ENCODE data around the gene OR6B2. TPM values are rescaled to one million over a fixed set of nuclear protein-coding genes. Genes with fewer than 3 reads are reported as not detected.

The OR6B2 gene
- total and polyA plus RNA-seq, 4 donors: not detected

DNA sequence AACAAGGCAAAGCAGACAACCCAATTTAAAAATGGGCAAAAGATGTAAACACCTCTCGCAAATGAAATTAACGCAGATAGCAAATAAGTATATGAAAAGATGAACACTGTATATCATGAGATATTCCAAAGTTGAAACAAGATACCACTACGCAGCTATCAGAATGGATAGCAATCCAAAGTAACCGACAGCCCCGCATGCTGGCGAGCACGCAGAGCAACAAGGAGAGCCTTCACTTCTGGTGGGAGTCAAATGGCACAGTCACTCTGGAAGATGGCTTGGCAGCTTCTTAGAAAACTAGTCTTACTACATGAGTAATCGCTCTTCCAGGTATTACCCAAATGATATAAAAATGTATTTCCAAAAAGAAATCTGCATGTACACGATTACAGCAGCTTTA, 6.4 kb downstream of the OR6B2 start:
- no peak for DNase-seq
- no peaks in the 10 kb centered on the region for H3K9me3 ChIP-seq (ENCODE audit: control insufficient read depth in 4 of 4, insufficient read depth in 3 of 4, low read length in 3 of 4)
- H3K4me1 ChIP-seq (ENCODE audit: control insufficient read depth in 5 of 5, insufficient read depth in 5 of 5, low read length in 5 of 5): peaks cover 0 to 12% (median 2%) of the 10 kb centered on the region in 5 donors
- no peak overlapping the region for H3K9ac ChIP-seq (ENCODE audit: insufficient read depth in 1 of 2, low read length in 2 of 2)
- no peak overlapping the region for H3K27ac ChIP-seq (ENCODE audit: low read depth in 1 of 2, low read length in 1 of 2)
- TF ChIP-seq, protein P1, sequence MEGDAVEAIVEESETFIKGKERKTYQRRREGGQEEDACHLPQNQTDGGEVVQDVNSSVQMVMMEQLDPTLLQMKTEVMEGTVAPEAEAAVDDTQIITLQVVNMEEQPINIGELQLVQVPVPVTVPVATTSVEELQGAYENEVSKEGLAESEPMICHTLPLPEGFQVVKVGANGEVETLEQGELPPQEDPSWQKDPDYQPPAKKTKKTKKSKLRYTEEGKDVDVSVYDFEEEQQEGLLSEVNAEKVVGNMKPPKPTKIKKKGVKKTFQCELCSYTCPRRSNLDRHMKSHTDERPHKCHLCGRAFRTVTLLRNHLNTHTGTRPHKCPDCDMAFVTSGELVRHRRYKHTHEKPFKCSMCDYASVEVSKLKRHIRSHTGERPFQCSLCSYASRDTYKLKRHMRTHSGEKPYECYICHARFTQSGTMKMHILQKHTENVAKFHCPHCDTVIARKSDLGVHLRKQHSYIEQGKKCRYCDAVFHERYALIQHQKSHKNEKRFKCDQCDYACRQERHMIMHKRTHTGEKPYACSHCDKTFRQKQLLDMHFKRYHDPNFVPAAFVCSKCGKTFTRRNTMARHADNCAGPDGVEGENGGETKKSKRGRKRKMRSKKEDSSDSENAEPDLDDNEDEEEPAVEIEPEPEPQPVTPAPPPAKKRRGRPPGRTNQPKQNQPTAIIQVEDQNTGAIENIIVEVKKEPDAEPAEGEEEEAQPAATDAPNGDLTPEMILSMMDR (IDR thresholded peaks at IDR 0.05; ENCODE audit: control extremely low read depth, extremely low read depth): no peak
- no peaks in the 10 kb centered on the region for H3K27me3 ChIP-seq (ENCODE audit: control insufficient read depth in 3 of 3, insufficient read depth in 3 of 3, low read length in 2 of 3)
- ATAC-seq (ENCODE audit: insufficient read depth, low FRiP score): no peak
- 77 to 79% methylated on average over 9 of the region's 9 CpGs for WGBS, 2 donors
- no peak overlapping the region for H3K4me3 ChIP-seq
- H3K36me3 ChIP-seq (ENCODE audit: control insufficient read depth in 4 of 4, insufficient read depth in 4 of 4, low read length in 4 of 4): peaks cover 4 to 20% (median 16%) of the 10 kb centered on the region in 4 donors

DNA sequence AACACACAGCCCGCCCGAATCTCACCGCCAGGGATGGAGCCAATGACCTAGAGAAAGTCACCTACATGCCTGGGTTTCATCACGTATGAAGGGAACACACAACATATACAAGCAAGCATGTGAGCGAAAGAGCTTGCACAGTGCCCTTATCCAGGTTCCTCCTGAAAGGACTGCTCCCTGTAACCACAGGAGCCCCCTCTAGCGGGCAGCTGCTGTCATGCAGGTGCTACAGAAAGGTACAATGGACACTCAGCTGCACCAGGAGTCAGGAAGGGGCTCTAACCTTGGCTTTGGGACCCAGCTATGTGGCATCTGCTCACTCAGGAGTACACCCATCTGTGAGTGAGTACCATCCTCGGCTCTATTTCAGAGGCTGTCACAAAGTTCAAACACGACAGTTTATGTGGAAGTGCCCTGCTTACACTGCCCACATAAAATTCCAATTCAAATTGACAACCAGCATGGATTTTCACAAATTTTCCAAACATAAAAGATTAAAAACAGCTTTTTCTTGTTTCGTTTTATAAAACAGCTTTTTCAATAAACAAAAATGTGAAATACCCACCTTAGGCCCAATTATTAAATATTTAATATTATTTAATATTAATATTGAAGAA, 8.6 kb downstream of the OR6B2 start:
- Histone ChIP-seq H3K36me3 (ENCODE audit: control insufficient read depth in 4 of 4, insufficient read depth in 4 of 4, low read length in 4 of 4) (peaks cover 7 to 37% (median 34%) of the 10 kb centered on the region in 4 donors), H3K4me3 (no peak overlapping the region), H3K4me1 (ENCODE audit: control insufficient read depth in 5 of 5, insufficient read depth in 5 of 5, low read length in 5 of 5) (peaks cover 0 to 12% (median 2%) of the 10 kb centered on the region in 5 donors), H3K9ac (ENCODE audit: insufficient read depth in 1 of 2, low read length in 2 of 2) (no peak overlapping the region), H3K9me3 (ENCODE audit: control insufficient read depth in 4 of 4, insufficient read depth in 3 of 4, low read length in 3 of 4) (no peaks in the 10 kb centered on the region), H3K27me3 (ENCODE audit: control insufficient read depth in 3 of 3, insufficient read depth in 3 of 3, low read length in 2 of 3) (no peaks in the 10 kb centered on the region), H3K27ac (ENCODE audit: low read depth in 1 of 2, low read length in 1 of 2) (no peak overlapping the region)
- DNase-seq (peak; percentile 24 to 52 (median 38)), ATAC-seq (ENCODE audit: insufficient read depth, low FRiP score) (no peak)
- TF ChIP-seq, protein P1 (IDR thresholded peaks at IDR 0.05; ENCODE audit: control extremely low read depth, extremely low read depth): peak; percentile 6
- WGBS, 2 donors: 67 to 69% methylated on average over 9 of the region's 9 CpGs

DNA sequence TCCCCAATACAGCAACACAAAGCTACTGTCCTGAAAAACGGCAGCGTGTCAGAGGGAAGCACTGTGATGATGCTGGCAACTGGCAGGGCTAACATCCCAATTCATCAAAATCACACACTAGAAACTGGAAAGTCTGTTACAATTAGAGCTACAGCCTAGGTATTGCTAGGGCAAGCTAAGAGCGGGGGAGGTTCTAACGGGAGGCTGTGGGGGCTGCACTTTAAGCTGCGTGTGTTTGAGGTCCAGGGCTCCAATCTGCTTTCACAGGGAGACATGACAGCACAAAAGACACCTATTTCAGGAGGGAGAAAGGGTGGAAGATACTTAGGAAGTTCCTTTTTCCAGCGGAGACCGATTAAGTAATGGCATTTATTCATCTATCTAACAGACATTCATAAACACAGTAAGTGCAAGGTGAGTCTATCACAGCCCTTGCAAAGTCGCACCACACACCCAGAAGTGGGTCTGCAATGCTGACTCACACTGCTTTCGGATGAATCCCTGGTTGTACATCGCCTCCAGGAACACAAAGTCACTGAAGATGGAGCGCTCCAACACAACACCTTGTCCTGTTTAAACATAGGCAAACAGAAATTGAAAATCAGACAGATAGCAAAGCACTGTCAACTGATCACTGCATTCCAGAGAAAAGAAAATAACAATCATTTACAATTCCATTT, 12.0 kb downstream of the OR6B2 start:
- Histone ChIP-seq H3K27me3 (ENCODE audit: control insufficient read depth in 3 of 3, insufficient read depth in 3 of 3, low read length in 2 of 3) (no peaks in the 10 kb centered on the region), H3K9me3 (ENCODE audit: control insufficient read depth in 4 of 4, insufficient read depth in 3 of 4, low read length in 3 of 4) (no peaks in the 10 kb centered on the region), H3K27ac (ENCODE audit: low read depth in 1 of 2, low read length in 1 of 2) (no peak overlapping the region), H3K9ac (ENCODE audit: insufficient read depth in 1 of 2, low read length in 2 of 2) (no peak overlapping the region), H3K36me3 (ENCODE audit: control insufficient read depth in 4 of 4, insufficient read depth in 4 of 4, low read length in 4 of 4) (peaks cover 16 to 58% (median 48%) of the 10 kb centered on the region in 4 donors), H3K4me3 (no peak overlapping the region), H3K4me1 (ENCODE audit: control insufficient read depth in 5 of 5, insufficient read depth in 5 of 5, low read length in 5 of 5) (no peaks in the 10 kb centered on the region)
- DNase-seq: no peak
- TF ChIP-seq, protein P1 (IDR thresholded peaks at IDR 0.05; ENCODE audit: control extremely low read depth, extremely low read depth): no peak
- 94 to 96% methylated on average over 11 of the region's 11 CpGs for WGBS, 2 donors
- ATAC-seq (ENCODE audit: insufficient read depth, low FRiP score): no peak

Data from lung (tissue), 12 donors.